Sigmoid colon (tissue), 7 donors: ENCODE results near the gene IFNLR1. TPM values are rescaled to one million over a fixed set of nuclear protein-coding genes. Genes with fewer than 3 reads are reported as not detected.

ENCODE experiments used
- DNase-seq: peaks from one replicate; pipeline ENCODE4 v3.0.0-alpha.2; 2019
- H3K27ac ChIP-seq, 4 donors: fragments of 200-600 bp; sonication (generic); one replicate each; pipeline ENCODE4 v1.5.1; 2016 to 2019; ENCODE audit warnings: mild to moderate bottlenecking in 1 of 4
- H3K27me3 ChIP-seq, 3 donors: fragments of 200-600 bp; sonication (generic); one replicate each; pipeline ENCODE4 v1.5.1; 2019; ENCODE audit warnings: mild to moderate bottlenecking in 1 of 3
- H3K36me3 ChIP-seq, 4 donors: fragments of 200-600 bp; sonication (generic); one replicate each; pipeline ENCODE4 v1.5.1; 2016 to 2019
- H3K4me1 ChIP-seq, 4 donors: fragments of 200-600 bp; sonication (generic); one replicate each; pipeline ENCODE4 v1.5.1; 2017 to 2019
- H3K4me3 ChIP-seq, 4 donors: fragments of 200-600 bp; sonication (generic); one replicate each; pipeline ENCODE4 v1.5.1; 2017 to 2019; ENCODE audit warnings: mild to moderate bottlenecking in 2 of 4, moderate library complexity in 1 of 4
- H3K9me3 ChIP-seq, 4 donors: fragments of 200-600 bp in 3 of 4; sonication (generic) in 3 of 4; one replicate each; pipeline versions ENCODE4 v1.5.1 to v1.6.1; 2013 to 2019
- EP300 ChIP-seq, 4 donors: sonication (generic); formaldehyde crosslinking; IDR thresholded peaks; one replicate each; pipeline ENCODE4 v1.6.1; 2017; ENCODE audit warnings: antibody characterized with exemption in 4 of 4
- POLR2A ChIP-seq, 2 donors: fragments of 450-650 bp; IDR thresholded peaks; one replicate each; pipeline ENCODE4 v1.6.1; 2016; ENCODE audit warnings: antibody characterized with exemption in 2 of 2, mild to moderate bottlenecking in 2 of 2, moderate library complexity in 2 of 2
- POLR2AphosphoS5 ChIP-seq, 4 donors: sonication (generic); formaldehyde crosslinking; IDR thresholded peaks; one replicate each; pipeline ENCODE4 v1.6.1; 2017; ENCODE audit warnings: antibody characterized with exemption in 4 of 4
- WGBS, 2 donors: extraction: QIAGEN DNeasy Blood & Tissue Kit; methylation state at CpG; one replicate each; pipeline ENCODE4 v1.1.7; 2013; 5-methylcytosine and 5-hydroxymethylcytosine counted together
- intact Hi-C: fragments of 100-400 bp; cut with DNase I; formaldehyde crosslinking; loops from one replicate; pipeline ENCODE4 v1.15.1; 2023
- polyA plus RNA-seq, 3 donors: library from polyadenylated mRNA; stranded (reverse); fragments of 200-250 nt; gene quantifications; one replicate each; pipeline ENCODE4 v1.2.3, GENCODE V29; 2013
- total RNA-seq, 4 donors: library from RNA; depleted of rRNA; stranded (reverse); fragments of >200 nt; gene quantifications; one replicate each; pipeline ENCODE4 v1.1.0, GENCODE V29; 2016
- TF ChIP-seq, protein P1 (sequence below), 4 experiments: fragments of 450-650 bp in 3 of 4; fragments of 200-600 bp in 1 of 4; IDR thresholded peaks; one replicate each; pipeline ENCODE4 v1.5.1; 2016 to 2019; ENCODE audit warnings: antibody characterized with exemption in 4 of 4, mild to moderate bottlenecking in 3 of 4, moderate library complexity in 2 of 4
- donor health status: healthy with polysubstance abuse.
- donor health status: Bipolar disorder and iron deficiency.
- donor health status: healthy.

IFNLR1 gene
- total and polyA plus RNA-seq, 7 donors = 0.28 to 8.7 (median 4.2) TPM; not detected in 2

DNA sequence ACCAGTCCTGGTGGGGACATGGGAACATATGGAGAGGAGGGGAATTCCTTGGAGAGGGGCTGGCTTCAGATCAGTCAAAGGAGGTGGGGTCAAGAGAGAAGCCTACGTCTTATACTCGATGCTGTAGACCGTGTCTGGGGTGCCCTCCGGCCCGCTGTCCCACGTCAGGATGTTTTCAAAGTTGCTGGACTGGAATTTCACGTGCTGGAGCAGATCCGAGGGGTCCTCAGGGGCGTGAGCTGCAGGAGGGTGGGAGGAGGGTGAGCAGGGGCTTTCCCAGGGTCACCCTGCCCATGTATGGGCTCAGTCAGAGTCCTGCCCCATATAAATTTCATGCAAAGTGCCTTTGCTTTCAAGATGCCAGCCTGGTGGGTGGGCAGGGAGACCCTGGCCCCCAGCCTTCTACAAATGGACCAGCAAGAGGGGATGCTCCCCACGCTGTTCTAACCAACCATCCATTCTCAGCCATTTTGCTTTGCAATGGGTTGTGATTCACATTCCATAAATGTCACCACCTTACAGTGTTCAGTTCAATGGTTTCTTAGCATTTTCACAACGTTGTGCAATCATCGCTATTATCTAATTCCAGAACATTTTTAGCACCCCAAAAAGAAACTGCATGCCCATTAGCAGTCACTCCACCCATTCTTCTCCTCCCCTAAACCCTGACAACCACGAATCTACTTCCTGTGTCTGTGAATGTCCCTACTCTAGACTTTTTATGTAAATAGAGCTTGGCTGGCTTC is 48.4 kb downstream of the IFNLR1 start:
- H3K27me3 ChIP-seq = no peaks in the 10 kb centered on the region
- TF ChIP-seq POLR2AphosphoS5 (IDR thresholded peaks at IDR 0.05) = no peak
- no peak for TF ChIP-seq POLR2A (IDR thresholded peaks at IDR 0.05)
- TF ChIP-seq, protein P1, sequence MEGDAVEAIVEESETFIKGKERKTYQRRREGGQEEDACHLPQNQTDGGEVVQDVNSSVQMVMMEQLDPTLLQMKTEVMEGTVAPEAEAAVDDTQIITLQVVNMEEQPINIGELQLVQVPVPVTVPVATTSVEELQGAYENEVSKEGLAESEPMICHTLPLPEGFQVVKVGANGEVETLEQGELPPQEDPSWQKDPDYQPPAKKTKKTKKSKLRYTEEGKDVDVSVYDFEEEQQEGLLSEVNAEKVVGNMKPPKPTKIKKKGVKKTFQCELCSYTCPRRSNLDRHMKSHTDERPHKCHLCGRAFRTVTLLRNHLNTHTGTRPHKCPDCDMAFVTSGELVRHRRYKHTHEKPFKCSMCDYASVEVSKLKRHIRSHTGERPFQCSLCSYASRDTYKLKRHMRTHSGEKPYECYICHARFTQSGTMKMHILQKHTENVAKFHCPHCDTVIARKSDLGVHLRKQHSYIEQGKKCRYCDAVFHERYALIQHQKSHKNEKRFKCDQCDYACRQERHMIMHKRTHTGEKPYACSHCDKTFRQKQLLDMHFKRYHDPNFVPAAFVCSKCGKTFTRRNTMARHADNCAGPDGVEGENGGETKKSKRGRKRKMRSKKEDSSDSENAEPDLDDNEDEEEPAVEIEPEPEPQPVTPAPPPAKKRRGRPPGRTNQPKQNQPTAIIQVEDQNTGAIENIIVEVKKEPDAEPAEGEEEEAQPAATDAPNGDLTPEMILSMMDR (IDR thresholded peaks at IDR 0.05) = no peak
- no peak for TF ChIP-seq EP300 (IDR thresholded peaks at IDR 0.05)
- no peak overlapping the region for H3K27ac ChIP-seq
- no peak overlapping the region for H3K4me3 ChIP-seq
- WGBS, 2 donors = 70 to 78% methylated on average over 13 of the region's 13 CpGs
- no peaks in the 10 kb centered on the region for H3K36me3 ChIP-seq
- no peak for DNase-seq
- H3K9me3 ChIP-seq = no peaks in the 10 kb centered on the region
- H3K4me1 ChIP-seq = no peaks in the 10 kb centered on the region
- intact Hi-C loops = no loop called here

DNA sequence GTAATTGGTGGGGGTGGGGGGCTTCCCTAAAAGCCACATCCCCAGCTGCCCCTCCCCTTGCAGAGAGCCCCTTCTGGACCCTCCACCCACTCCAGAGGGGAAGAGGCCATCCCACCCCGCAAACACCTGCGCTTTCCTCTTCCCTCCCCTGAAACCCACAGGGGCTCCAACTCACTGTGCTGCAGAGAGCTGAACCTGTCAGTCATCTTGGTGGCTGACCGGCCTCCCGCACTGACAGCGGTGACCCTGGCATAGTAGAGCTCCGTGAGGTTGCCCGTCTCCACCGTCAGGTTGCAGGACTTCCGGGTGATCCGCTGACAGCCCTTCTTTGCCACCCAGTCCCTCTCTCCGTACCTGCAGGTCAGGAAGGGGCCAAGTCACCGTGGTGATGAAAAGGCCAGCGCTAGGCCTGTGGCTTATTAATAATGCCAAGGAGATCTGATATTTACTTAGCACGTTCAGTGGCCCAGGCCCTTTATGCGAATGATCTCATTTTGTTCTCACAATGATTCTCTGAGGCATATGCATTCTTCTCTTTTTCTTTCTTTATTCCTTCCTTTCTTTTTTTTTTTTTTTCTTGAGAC is 50.0 kb downstream of the IFNLR1 start:
- 89 to 93% methylated on average over 15 of the region's 15 CpGs for WGBS, 2 donors
- no peak for DNase-seq
- TF ChIP-seq POLR2A (IDR thresholded peaks at IDR 0.05) = no peak
- no peak for TF ChIP-seq POLR2AphosphoS5 (IDR thresholded peaks at IDR 0.05)

DNA sequence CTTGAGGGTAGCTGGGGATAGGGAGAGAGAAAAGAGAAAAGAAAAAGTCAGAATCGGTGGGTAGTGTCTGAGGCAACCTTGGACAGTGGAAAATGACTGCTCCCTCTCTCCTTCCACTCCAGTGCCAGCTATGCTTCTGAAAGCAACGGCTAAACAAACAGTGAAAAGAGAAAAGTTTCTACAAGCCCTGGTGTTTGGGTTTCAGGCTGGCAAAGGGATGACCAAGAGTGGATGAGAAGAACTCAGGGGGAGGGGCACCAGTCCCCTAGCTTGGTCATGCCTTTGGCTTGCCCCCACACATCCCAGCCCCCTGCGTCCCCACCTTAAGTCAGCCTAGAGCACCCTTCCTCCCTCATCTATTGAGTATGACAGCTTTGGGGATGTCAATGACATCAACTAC is 52.7 kb downstream of the IFNLR1 start:
- no peak for DNase-seq

More for the DNA sequence above, 50.0 kb downstream of the IFNLR1 start:
- intact Hi-C loops = no loop called here
- no peaks in the 10 kb centered on the region for H3K4me1 ChIP-seq
- no peaks in the 10 kb centered on the region for H3K36me3 ChIP-seq
- H3K27me3 ChIP-seq = no peaks in the 10 kb centered on the region
- H3K9me3 ChIP-seq = no peaks in the 10 kb centered on the region
- no peak overlapping the region for H3K27ac ChIP-seq
- no peak overlapping the region for H3K4me3 ChIP-seq

DNA sequence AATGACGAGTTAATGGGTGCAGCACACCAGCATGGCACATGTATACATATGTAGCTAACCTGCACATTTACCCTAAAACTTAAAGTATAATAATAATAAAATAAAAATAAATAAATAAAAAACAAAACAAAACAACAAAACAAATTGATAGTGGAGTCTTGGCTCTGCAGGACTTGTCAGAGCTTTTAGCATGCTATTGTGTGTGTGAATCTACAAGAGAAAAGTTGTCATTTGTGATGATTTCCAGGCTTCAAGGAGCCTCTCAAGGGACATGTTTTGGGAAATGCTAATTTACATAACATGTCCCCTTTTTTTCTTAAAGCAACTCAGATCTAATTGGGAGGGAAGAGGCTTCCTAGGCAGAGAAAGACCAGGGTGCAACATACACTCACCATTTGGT is 53.3 kb downstream of the IFNLR1 start:
- Histone ChIP-seq H3K9me3 (peaks cover 0 to 12% (median 4%) of the 10 kb centered on the region in 4 donors), H3K27me3 (no peaks in the 10 kb centered on the region), H3K4me3 (no peak overlapping the region), H3K27ac (no peak overlapping the region), H3K4me1 (no peaks in the 10 kb centered on the region), H3K36me3 (no peaks in the 10 kb centered on the region)
- intact Hi-C loops = no loop called here
- DNase-seq = no peak
- 96% methylated on average over 1 of the region's 1 CpG for WGBS, 2 donors
- TF ChIP-seq, protein P1 (IDR thresholded peaks at IDR 0.05) = no peak
- TF ChIP-seq POLR2AphosphoS5 (IDR thresholded peaks at IDR 0.05) (no peak), POLR2A (IDR thresholded peaks at IDR 0.05) (no peak), EP300 (IDR thresholded peaks at IDR 0.05) (no peak)

More for the DNA sequence above, 52.7 kb downstream of the IFNLR1 start:
- intact Hi-C loops = no loop called here
- no peaks in the 10 kb centered on the region for H3K36me3 ChIP-seq
- WGBS, 2 donors = 91 to 93% methylated on average over 3 of the region's 3 CpGs
- H3K4me1 ChIP-seq = no peaks in the 10 kb centered on the region
- TF ChIP-seq POLR2AphosphoS5 (IDR thresholded peaks at IDR 0.05) (no peak), EP300 (IDR thresholded peaks at IDR 0.05) (no peak), POLR2A (IDR thresholded peaks at IDR 0.05) (no peak)
- TF ChIP-seq, protein P1 (IDR thresholded peaks at IDR 0.05) = no peak
- H3K27ac ChIP-seq = no peak overlapping the region
- no peak overlapping the region for H3K4me3 ChIP-seq
- H3K27me3 ChIP-seq = no peaks in the 10 kb centered on the region
- H3K9me3 ChIP-seq = peaks cover 0 to 12% (median 4%) of the 10 kb centered on the region in 4 donors

DNA sequence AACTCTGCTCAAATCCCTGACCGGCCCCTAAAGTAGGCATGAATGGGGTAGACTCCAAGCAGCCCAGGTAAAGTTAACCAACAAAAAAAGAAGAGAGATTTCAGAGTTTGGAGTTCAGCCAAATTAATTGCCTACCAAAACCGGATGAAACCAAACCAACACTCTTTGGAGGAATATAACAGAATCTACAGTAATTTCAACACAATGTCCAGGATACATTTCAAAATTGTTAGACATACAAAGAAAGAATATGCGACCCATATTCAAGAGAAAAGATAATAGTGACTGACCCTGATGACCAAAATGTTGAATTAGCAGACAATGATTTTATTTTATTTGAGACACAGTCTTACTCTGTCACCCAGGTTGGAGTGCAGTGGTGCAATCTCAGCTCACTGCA is 56.7 kb downstream of the IFNLR1 start:
- TF ChIP-seq, protein P1 (IDR thresholded peaks at IDR 0.05) = no peak
- TF ChIP-seq POLR2AphosphoS5 (IDR thresholded peaks at IDR 0.05) (no peak), POLR2A (IDR thresholded peaks at IDR 0.05) (no peak), EP300 (IDR thresholded peaks at IDR 0.05) (no peak)
- H3K4me1 ChIP-seq = no peaks in the 10 kb centered on the region
- intact Hi-C loops = no loop called here
- H3K27ac ChIP-seq = no peak overlapping the region
- WGBS, 2 donors = 90 to 91% methylated on average over 3 of the region's 3 CpGs
- peaks cover 0 to 12% (median 4%) of the 10 kb centered on the region in 4 donors for H3K9me3 ChIP-seq
- H3K4me3 ChIP-seq = no peak overlapping the region
- no peak for DNase-seq
- H3K27me3 ChIP-seq = no peaks in the 10 kb centered on the region
- H3K36me3 ChIP-seq = no peaks in the 10 kb centered on the region
